ENCODE results near the gene CEP112. TPM values are rescaled to one million over a fixed set of nuclear protein-coding genes. Genes with fewer than 3 reads are reported as not detected.

CEP112 gene
- total and polyA plus RNA-seq, 2 of the 13 experiments (the other 11 are each of a cell fraction or from before 2014, with no cell fraction given) = 1.2 to 3.4 TPM

DNA sequence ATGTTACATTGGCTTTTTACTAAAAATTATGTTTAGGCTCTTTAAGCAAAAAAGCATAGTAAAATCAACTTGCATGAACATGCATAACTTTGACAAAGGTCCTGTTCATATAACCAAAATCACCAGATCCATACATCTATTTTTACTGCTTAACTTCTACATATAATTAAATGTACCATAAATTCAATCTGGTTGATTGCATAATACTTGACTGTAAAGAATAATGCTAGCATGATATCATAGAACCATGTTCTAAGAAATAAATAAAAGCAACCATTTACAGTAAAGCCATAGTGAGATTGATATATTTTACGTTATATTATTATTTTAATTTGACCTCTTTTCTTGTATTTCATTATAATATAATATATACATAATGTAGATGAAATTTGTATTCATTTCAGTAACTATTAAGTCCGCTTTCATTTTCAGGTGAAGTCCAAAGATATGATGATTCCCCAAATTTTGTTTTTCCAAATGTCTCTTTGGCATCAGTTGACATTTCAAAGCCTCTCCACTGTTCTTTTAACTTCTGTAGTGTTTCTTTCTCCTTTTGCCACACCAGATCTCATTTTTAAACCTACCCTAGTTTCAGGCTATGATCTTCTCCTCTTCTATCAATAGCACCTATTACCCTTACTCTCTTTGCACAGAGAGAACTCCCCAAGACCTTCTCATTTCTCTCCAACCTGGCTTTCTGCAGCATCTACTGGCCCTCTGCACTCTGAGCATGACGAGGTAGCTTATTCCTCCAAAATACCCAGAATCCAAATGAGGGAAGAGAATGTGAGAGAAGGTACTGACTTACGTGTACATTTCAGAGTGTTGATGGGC lies 35.5 kb upstream of the CEP112 start (continued):
- TF ChIP-seq ZNF331 (CRISPR knock-in tag; IDR thresholded peaks at IDR 0.05) = no peak
- TF ChIP-seq, protein P1, sequence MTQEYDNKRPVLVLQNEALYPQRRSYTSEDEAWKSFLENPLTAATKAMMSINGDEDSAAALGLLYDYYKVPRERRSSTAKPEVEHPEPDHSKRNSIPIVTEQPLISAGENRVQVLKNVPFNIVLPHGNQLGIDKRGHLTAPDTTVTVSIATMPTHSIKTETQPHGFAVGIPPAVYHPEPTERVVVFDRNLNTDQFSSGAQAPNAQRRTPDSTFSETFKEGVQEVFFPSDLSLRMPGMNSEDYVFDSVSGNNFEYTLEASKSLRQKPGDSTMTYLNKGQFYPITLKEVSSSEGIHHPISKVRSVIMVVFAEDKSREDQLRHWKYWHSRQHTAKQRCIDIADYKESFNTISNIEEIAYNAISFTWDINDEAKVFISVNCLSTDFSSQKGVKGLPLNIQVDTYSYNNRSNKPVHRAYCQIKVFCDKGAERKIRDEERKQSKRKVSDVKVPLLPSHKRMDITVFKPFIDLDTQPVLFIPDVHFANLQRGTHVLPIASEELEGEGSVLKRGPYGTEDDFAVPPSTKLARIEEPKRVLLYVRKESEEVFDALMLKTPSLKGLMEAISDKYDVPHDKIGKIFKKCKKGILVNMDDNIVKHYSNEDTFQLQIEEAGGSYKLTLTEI (CRISPR knock-in tag; conservative IDR thresholded peaks at IDR 0.05) = no peak
- TF ChIP-seq BORCS8-MEF2B (CRISPR knock-in tag; IDR thresholded peaks at IDR 0.05) = no peak; the same call in 1 of the 2 replicates
- TF ChIP-seq HCFC1 (IDR thresholded peaks at IDR 0.05; ENCODE audit: low read depth, low read length) = no peak
- TF ChIP-seq ISL2 (CRISPR knock-in tag; IDR thresholded peaks at IDR 0.05) = no peak
- TF ChIP-seq ZSCAN25 (CRISPR knock-in tag; IDR thresholded peaks at IDR 0.05) = no peak
- no peak for TF ChIP-seq STAT5B (CRISPR knock-in tag; IDR thresholded peaks at IDR 0.05)
- no peak for TF ChIP-seq ZEB1 (IDR thresholded peaks at IDR 0.05; ENCODE audit: insufficient replicate concordance, low read depth)
- TF ChIP-seq KMT2A (CRISPR knock-in tag; IDR thresholded peaks at IDR 0.05) = 0 out of 2 replicates have a peak, but pooled peaks have one; percentile 19
- TF ChIP-seq DR1 (CRISPR knock-in tag; IDR thresholded peaks at IDR 0.05) = no peak
- no peak for TF ChIP-seq HDAC2 (CRISPR knock-in tag; IDR thresholded peaks at IDR 0.05)
- no peak for TF ChIP-seq RARA (CRISPR knock-in tag; IDR thresholded peaks at IDR 0.05)
- no peak for TF ChIP-seq ZFP37 (CRISPR knock-in tag; IDR thresholded peaks at IDR 0.05; ENCODE audit: borderline replicate concordance)
- TF ChIP-seq CREB1 (IDR thresholded peaks at IDR 0.05) = no peak
- TF ChIP-seq CREB1 (CRISPR knock-in tag; IDR thresholded peaks at IDR 0.05) = peak; percentile 33
- no peak for TF ChIP-seq TEAD2 (CRISPR knock-in tag; IDR thresholded peaks at IDR 0.05)
- TF ChIP-seq MEF2D (CRISPR knock-in tag; IDR thresholded peaks at IDR 0.05) = no peak
- TF ChIP-seq ZNF546 (CRISPR knock-in tag; conservative IDR thresholded peaks at IDR 0.05) = no peak
- TF ChIP-seq ZNF776 (CRISPR knock-in tag; IDR thresholded peaks at IDR 0.05) = no peak
- peak; percentile 18; the same call in 1 of the 2 replicates for TF ChIP-seq HOMEZ (CRISPR knock-in tag; IDR thresholded peaks at IDR 0.05; ENCODE audit: low read depth)
- no peak for TF ChIP-seq THAP9 (CRISPR knock-in tag; IDR thresholded peaks at IDR 0.05; ENCODE audit: borderline replicate concordance)
- TF ChIP-seq ZNF225 (CRISPR knock-in tag; IDR thresholded peaks at IDR 0.05) = no peak
- no peak for TF ChIP-seq THAP11 (CRISPR knock-in tag; IDR thresholded peaks at IDR 0.05)
- peak; percentile 33; the same call in 1 of the 2 replicates for TF ChIP-seq CEBPG (CRISPR knock-in tag; IDR thresholded peaks at IDR 0.05)
- no peak for TF ChIP-seq ZNF501 (CRISPR knock-in tag; IDR thresholded peaks at IDR 0.05)
- no peak for TF ChIP-seq NFE2 (CRISPR knock-in tag; IDR thresholded peaks at IDR 0.05)
- no peak for TF ChIP-seq ZFX (CRISPR knock-in tag; IDR thresholded peaks at IDR 0.05; ENCODE audit: low read depth)
- no peak for TF ChIP-seq MED8 (CRISPR knock-in tag; IDR thresholded peaks at IDR 0.05; ENCODE audit: insufficient replicate concordance)

Data from HepG2 (cell line).